H1 (cell line): ENCODE results near the gene RGPD3. TPM values are rescaled to one million over a fixed set of nuclear protein-coding genes. Genes with fewer than 3 reads are reported as not detected.

Source experiments
- CTCF ChIA-PET: fragments of 300-600 bp; sonication (Branson Sonifier 250); formaldehyde crosslinking; loops from one replicate; lab custom pipeline; 2021; ENCODE audit not compliant: partially characterized antibody; lab: Charles Lee
- POLR2A ChIA-PET: fragments of 300-600 bp; sonication (Branson Sonifier 250); formaldehyde crosslinking; loops from one replicate; lab custom pipeline; 2021; ENCODE audit warnings: inconsistent platforms; ENCODE audit not compliant: partially characterized antibody; lab: Charles Lee
- DNase-seq, 2 experiments: peaks; one replicate each; pipeline versions ENCODE4 v3.0.0 to v3.0.0-alpha.2; 2010 to 2022; ENCODE audit warnings: low spot score in 2 of 2, low read depth in 1 of 2, mixed read lengths in 1 of 2
- FAIRE-seq: peaks from 2 replicates; lab custom pipeline; 2011; peaks lifted over from hg19 to GRCh38; lab: Jason Lieb, UNC
- H2AFZ ChIP-seq: 2 replicates; pipeline ENCODE4 v1.8.1; 2012; ENCODE audit warnings: low read length, inconsistent platforms
- H2AK5ac ChIP-seq: 2 replicates; pipeline ENCODE4 v1.6.1; 2013; ENCODE audit warnings: low read depth, low read length
- H2BK120ac ChIP-seq: replicated peaks from 2 replicates; pipeline ENCODE3; 2013; ENCODE audit warnings: low read depth, low read length, inconsistent platforms
- H2BK12ac ChIP-seq: 2 replicates; pipeline ENCODE4 v1.6.1; 2013; ENCODE audit warnings: low read depth, low read length
- H2BK15ac ChIP-seq: 2 replicates; pipeline ENCODE4 v1.6.1; 2013; ENCODE audit warnings: low read length
- H2BK20ac ChIP-seq: 2 replicates; pipeline ENCODE4 v1.6.1; 2013; ENCODE audit warnings: low read length
- H2BK5ac ChIP-seq: 2 replicates; pipeline ENCODE4 v1.6.1; 2013; ENCODE audit warnings: low read depth, low read length
- H3K14ac ChIP-seq: 2 replicates; pipeline ENCODE4 v1.6.1; 2013; ENCODE audit warnings: inconsistent platforms; ENCODE audit not compliant: insufficient read length
- H3K18ac ChIP-seq: 2 replicates; pipeline ENCODE4 v1.6.1; 2013; ENCODE audit warnings: low read length; ENCODE audit errors: extremely low read depth
- H3K23ac ChIP-seq: 2 replicates; pipeline ENCODE4 v1.6.1; 2013; ENCODE audit warnings: inconsistent platforms; ENCODE audit not compliant: insufficient read length
- H3K23me2 ChIP-seq: 2 replicates; pipeline ENCODE4 v1.6.1; 2013; ENCODE audit warnings: low read depth, low read length
- H3K27ac ChIP-seq: 2 replicates; pipeline ENCODE4 v1.6.1; 2011; ENCODE audit warnings: low read depth, low read length, inconsistent platforms
- H3K27me3 ChIP-seq, 4 experiments: replicated peaks in 1 of 4; 1 replicate in 1 of 4; 2 replicates in 3 of 4; pipeline versions ENCODE4 v1.6.1 to v1.8.1; 2011 to 2013; ENCODE audit warnings: low read length in 3 of 4, mild to moderate bottlenecking in 3 of 4, inconsistent platforms in 2 of 4, mixed read lengths in 2 of 4, moderate library complexity in 1 of 4; ENCODE audit not compliant: control insufficient read depth in 3 of 4, insufficient read depth in 3 of 4; ENCODE audit errors: extremely low read depth in 1 of 4
- H3K36me3 ChIP-seq, 4 experiments: 2 replicates each; pipeline versions ENCODE4 v1.6.1 to v1.8.1; 2011 to 2013; ENCODE audit warnings: mild to moderate bottlenecking in 4 of 4, low read length in 3 of 4, moderate library complexity in 2 of 4, control low read depth in 1 of 4, inconsistent platforms in 1 of 4; ENCODE audit not compliant: insufficient read depth in 4 of 4, control insufficient read depth in 2 of 4
- H3K4ac ChIP-seq: replicated peaks from 2 replicates; pipeline ENCODE3; 2013; ENCODE audit warnings: low read length, low read depth, mixed read lengths, inconsistent platforms; ENCODE audit not compliant: insufficient read length
- H3K4me1 ChIP-seq, 4 experiments: replicated peaks in 1 of 4; 1 replicate in 1 of 4; 2 replicates in 3 of 4; pipeline versions ENCODE4 v1.6.1 to v1.8.1; 2011 to 2013; ENCODE audit warnings: low read length in 3 of 4, inconsistent platforms in 2 of 4, mixed read lengths in 1 of 4; ENCODE audit not compliant: insufficient read depth in 4 of 4, control insufficient read depth in 3 of 4
- H3K4me2 ChIP-seq, 2 experiments: 2 replicates each; pipeline versions ENCODE4 v1.6.1 to v1.8.1; 2011 to 2013; ENCODE audit warnings: low read depth in 2 of 2, low read length in 2 of 2, control low read depth in 1 of 2, inconsistent platforms in 1 of 2, mild to moderate bottlenecking in 1 of 2; ENCODE audit not compliant: insufficient read depth in 1 of 2
- H3K4me3 ChIP-seq, 4 experiments: fragments of 200-600, 300-600 bp in 1 of 4; sonication (generic), shearing (Covaris generic), sonication (Bioruptor Twin) in 1 of 4; 2 replicates each; pipeline versions ENCODE4 v1.5.1 to v1.8.1; 2011 to 2016; ENCODE audit warnings: low read length in 4 of 4, low read depth in 3 of 4, control low read depth in 2 of 4, inconsistent platforms in 2 of 4, mild to moderate bottlenecking in 2 of 4, mixed read lengths in 1 of 4, moderate library complexity in 1 of 4; ENCODE audit not compliant: insufficient read depth in 2 of 4; ENCODE audit errors: extremely low read depth in 1 of 4
- H3K56ac ChIP-seq: replicated peaks from 2 replicates; pipeline ENCODE3; 2013; ENCODE audit warnings: low read depth, mild to moderate bottlenecking, mixed read lengths, low read length, inconsistent platforms; ENCODE audit not compliant: insufficient read length
- H3K79me1 ChIP-seq: 2 replicates; pipeline ENCODE4 v1.6.1; 2013; ENCODE audit warnings: low read depth, low read length, control low read depth
- H3K79me2 ChIP-seq, 2 experiments: 2 replicates each; pipeline versions ENCODE4 v1.6.1 to v1.8.1; 2012 to 2013; ENCODE audit warnings: low read length in 2 of 2, mild to moderate bottlenecking in 2 of 2, inconsistent platforms in 1 of 2; ENCODE audit not compliant: insufficient read depth in 2 of 2, control insufficient read depth in 1 of 2
- H3K9ac ChIP-seq, 4 experiments: replicated peaks in 1 of 4; 1 replicate in 1 of 4; 2 replicates in 3 of 4; pipeline versions ENCODE4 v1.6.1 to v1.8.1; 2011 to 2013; ENCODE audit warnings: low read depth in 3 of 4, low read length in 3 of 4, control low read depth in 2 of 4, mild to moderate bottlenecking in 2 of 4, moderate library complexity in 2 of 4, inconsistent platforms in 1 of 4; ENCODE audit errors: extremely low read depth in 1 of 4
- H3K9me3 ChIP-seq, 2 experiments: 2 replicates each; pipeline versions ENCODE4 v1.6.1 to v1.8.1; 2012 to 2013; ENCODE audit warnings: mild to moderate bottlenecking in 2 of 2, moderate library complexity in 2 of 2, control low read depth in 1 of 2, inconsistent platforms in 1 of 2, low read depth in 1 of 2, low read length in 1 of 2, mixed read lengths in 1 of 2; ENCODE audit not compliant: insufficient read depth in 2 of 2
- H4K20me1 ChIP-seq, 2 experiments: replicated peaks in 1 of 2; 2 replicates each; pipeline versions ENCODE3 to v1.8.1; 2011 to 2013; ENCODE audit warnings: inconsistent platforms in 2 of 2, low read length in 2 of 2, mild to moderate bottlenecking in 1 of 2; ENCODE audit not compliant: insufficient read depth in 2 of 2, control insufficient read depth in 1 of 2
- H4K5ac ChIP-seq: 2 replicates; pipeline ENCODE4 v1.6.1; 2013; ENCODE audit warnings: low read length, low read depth, mixed read lengths, inconsistent platforms; ENCODE audit not compliant: insufficient read length
- H4K8ac ChIP-seq: 2 replicates; pipeline ENCODE4 v1.8.0; 2013; ENCODE audit warnings: mild to moderate bottlenecking, moderate library complexity, low read length, inconsistent platforms; ENCODE audit not compliant: insufficient read depth; ENCODE audit errors: extremely low read depth
- H4K91ac ChIP-seq: replicated peaks from 2 replicates; pipeline ENCODE3; 2013; ENCODE audit warnings: low read length, mixed read lengths, inconsistent platforms; ENCODE audit not compliant: insufficient read length
- CREB1 ChIP-seq: IDR thresholded peaks from 2 replicates; pipeline ENCODE4 v1.6.1; 2012; ENCODE audit warnings: inconsistent platforms
- EP300 ChIP-seq, 2 experiments: IDR thresholded peaks; 1 replicate in 1 of 2; 2 replicates in 1 of 2; pipeline ENCODE4 v1.6.1; 2011 to 2012; ENCODE audit warnings: low read depth in 2 of 2, low read length in 2 of 2, mild to moderate bottlenecking in 2 of 2, borderline replicate concordance in 1 of 2, inconsistent platforms in 1 of 2, moderate library complexity in 1 of 2
- NANOG ChIP-seq: IDR thresholded peaks from 2 replicates; pipeline ENCODE4 v1.6.1; 2011; ENCODE audit warnings: low read length, low read depth, mild to moderate bottlenecking, inconsistent platforms; ENCODE audit not compliant: insufficient read depth, poor library complexity, severe bottlenecking
- RNF2 ChIP-seq: fragments of 200-900, 300-1000 bp; sonication (generic); IDR thresholded peaks from 2 replicates; pipeline ENCODE4 v1.7.1; 2016; ENCODE audit warnings: borderline replicate concordance, low read depth, mild to moderate bottlenecking, antibody characterized with exemption, low read length; ENCODE audit not compliant: poor library complexity, severe bottlenecking; ENCODE audit errors: missing control alignments
- SP1 ChIP-seq: IDR thresholded peaks from 2 replicates; pipeline ENCODE4 v1.6.1; 2011; ENCODE audit warnings: low read depth, low read length
- YY1 ChIP-seq: IDR thresholded peaks from 2 replicates; pipeline ENCODE4 v1.6.1; 2011; ENCODE audit warnings: low read depth, mild to moderate bottlenecking, low read length
- WGBS, 2 experiments: shearing (Covaris generic) in 1 of 2; methylation state at CpG; one replicate each; pipeline versions ENCODE4 v1.1.6 to v1.1.7; 2013 to 2015; ENCODE audit warnings: low lambda C conversion rate in 2 of 2, mixed read lengths in 2 of 2, inconsistent platforms in 1 of 2, low coverage in 1 of 2, missing lambda C conversion rate in 1 of 2; ENCODE audit not compliant: insufficient replicate concordance in 2 of 2, insufficient coverage in 1 of 2, insufficient read length in 1 of 2; ENCODE audit errors: extremely low coverage in 1 of 2, missing lambda C conversion rate in 1 of 2; 5-methylcytosine and 5-hydroxymethylcytosine counted together
- polyA plus RNA-seq, 7 experiments: library from polyadenylated mRNA; depleted of rRNA in 3 of 7; stranded (reverse) in 5 of 7; unstranded in 2 of 7; fragments of >200 nt in 5 of 7; fragments of 200-250 nt in 2 of 7; gene quantifications; 1 replicate in 5 of 7; 2 replicates in 1 of 7; 4 replicates in 1 of 7; pipeline versions ENCODE4 v1.2.1 to v1.2.3, GENCODE V29; 2011 to 2013; ENCODE audit warnings: missing spikeins in 2 of 7, mixed read lengths in 2 of 7
- total RNA-seq: library from RNA; stranded (reverse); fragmentation: NEBNext Ultra II Directional; extraction: Animal tissue kit (Norgen Biotek cat#: 25700); gene quantifications from 2 replicates; pipeline ENCODE4 v1.2.1, GENCODE V29; 2021
- TF ChIP-seq, protein P1 (sequence below): IDR thresholded peaks from 2 replicates; pipeline ENCODE4 v1.6.1; 2012; ENCODE audit warnings: inconsistent platforms

Gene RGPD3
- total and polyA plus RNA-seq, 2 of the 8 experiments (the other 6 are each of a cell fraction or from before 2014, with no cell fraction given), result 0.08 to 0.17 TPM

DNA sequence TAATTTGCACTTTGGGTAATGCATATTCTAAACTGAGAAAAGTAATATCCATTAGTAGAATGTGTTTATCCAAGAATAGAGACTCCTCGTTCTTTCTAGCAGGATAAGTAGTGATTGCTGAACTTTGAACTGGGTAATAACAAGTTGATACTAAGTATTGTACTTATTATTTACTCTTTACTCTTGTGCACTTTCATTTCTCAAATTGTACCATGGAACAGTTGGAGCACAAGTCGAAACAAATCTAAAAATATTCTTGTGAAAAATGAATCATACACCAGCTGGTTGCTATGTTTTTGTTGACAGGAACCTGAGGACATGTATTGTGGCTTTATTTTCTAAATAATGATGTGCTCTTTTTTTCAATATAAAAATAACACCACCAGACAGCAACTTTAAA is 111.9 kb downstream of the RGPD3 start:
- POLR2A ChIA-PET, result no interaction called here
- Histone ChIP-seq H3K56ac (no peak overlapping the region), H2AFZ (no peak overlapping the region), H3K4me1 (peaks cover 0 to 7% (median 2%) of the 10 kb centered on the region in 4 experiments; a peak in 3 of 7 replicates), H2BK20ac (no peak overlapping the region), H4K5ac (no peak overlapping the region), H3K4me3 (no peak overlapping the region), H3K4ac (no peak overlapping the region), H3K18ac (no peak overlapping the region), H3K9ac (no peak overlapping the region), H3K27me3 (no peaks in the 10 kb centered on the region), H2BK120ac (no peak overlapping the region), H3K79me1 (no peaks in the 10 kb centered on the region), H3K23ac (no peak overlapping the region), H3K23me2 (no peaks in the 10 kb centered on the region), H3K27ac (no peak overlapping the region), H2BK15ac (no peak overlapping the region)
- FAIRE-seq (no peak), DNase-seq (no peak)
- WGBS, 2 experiments, result 88% methylated on average over 2 of the region's 2 CpGs; no CpG with 5 or more reads in 1 of the 2 experiments
- CTCF ChIA-PET, result no interaction called here
- TF ChIP-seq NANOG (no peak), EP300 (IDR thresholded peaks at IDR 0.05; ENCODE audit: borderline replicate concordance in 1 of 2, low read depth in 2 of 2, low read length in 2 of 2) (no peak), CREB1 (no peak), SP1 (no peak), YY1 (no peak), RNF2 (no peak)
- TF ChIP-seq, protein P1, sequence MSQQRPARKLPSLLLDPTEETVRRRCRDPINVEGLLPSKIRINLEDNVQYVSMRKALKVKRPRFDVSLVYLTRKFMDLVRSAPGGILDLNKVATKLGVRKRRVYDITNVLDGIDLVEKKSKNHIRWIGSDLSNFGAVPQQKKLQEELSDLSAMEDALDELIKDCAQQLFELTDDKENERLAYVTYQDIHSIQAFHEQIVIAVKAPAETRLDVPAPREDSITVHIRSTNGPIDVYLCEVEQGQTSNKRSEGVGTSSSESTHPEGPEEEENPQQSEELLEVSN, result no peak
- TF ChIP-seq, all 59 proteins: peak for 0
- H3K4me2 ChIP-seq, result no peak overlapping the region
- no peak overlapping the region for H3K14ac ChIP-seq
- H3K79me2 ChIP-seq, result no peaks in the 10 kb centered on the region
- H4K91ac ChIP-seq, result no peak overlapping the region
- no peak overlapping the region for H2AK5ac ChIP-seq
- no peaks in the 10 kb centered on the region for H3K36me3 ChIP-seq
- H4K20me1 ChIP-seq, result no peaks in the 10 kb centered on the region
- no peak overlapping the region for H2BK12ac ChIP-seq
- H4K8ac ChIP-seq, result no peak overlapping the region
- no peaks in the 10 kb centered on the region for H3K9me3 ChIP-seq
- no peak overlapping the region for H2BK5ac ChIP-seq
